DLD1 (cell line): Measurements from ENCODE around the gene SLC12A7.

Experiments
- in situ Hi-C: cut with HindIII; loops from 2 replicates; pipeline ENCODE4 v1.10.0; 2017; ENCODE audit warnings: low sequenced_read_pairs

SLC12A7 gene

DNA sequence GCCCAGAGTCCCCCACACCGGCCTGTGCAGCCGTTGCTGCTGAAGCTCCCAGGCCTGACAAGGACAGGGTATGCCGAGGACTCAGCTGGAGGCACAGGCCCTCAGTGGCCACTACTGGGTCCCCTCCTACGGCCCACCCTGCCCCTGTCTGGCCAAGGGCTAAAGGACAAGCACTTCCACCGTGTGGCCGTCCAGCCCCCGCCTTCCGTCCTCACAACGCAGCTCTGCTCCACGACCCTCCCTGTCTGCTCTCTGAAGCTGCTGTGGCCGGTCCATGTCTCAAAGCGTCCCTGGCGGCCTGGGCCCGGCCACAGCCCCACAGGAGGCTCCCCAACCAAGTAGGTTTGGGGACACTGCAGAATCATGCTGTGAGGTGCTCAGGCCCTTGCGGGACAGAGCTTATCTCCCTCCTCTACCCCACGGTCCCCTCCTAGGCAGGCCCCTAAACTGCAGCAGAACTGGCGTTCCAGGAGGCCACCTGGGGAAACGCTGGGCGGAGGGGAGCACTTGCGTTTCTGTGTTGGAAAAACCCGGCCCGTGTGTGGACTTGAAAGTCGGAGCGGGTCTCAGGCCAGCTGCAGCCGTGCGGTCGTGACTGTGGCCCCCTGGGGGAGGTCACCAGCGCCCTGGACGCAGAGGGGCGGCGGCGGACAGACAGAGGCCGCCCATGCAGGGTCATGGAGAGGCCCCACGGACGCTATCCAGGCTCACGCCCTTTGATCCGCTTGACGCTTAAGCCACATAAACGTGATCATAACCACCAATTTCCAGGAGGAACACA, 57.7 kb downstream of the SLC12A7 start:
- in situ Hi-C loops: no loop called here

DNA sequence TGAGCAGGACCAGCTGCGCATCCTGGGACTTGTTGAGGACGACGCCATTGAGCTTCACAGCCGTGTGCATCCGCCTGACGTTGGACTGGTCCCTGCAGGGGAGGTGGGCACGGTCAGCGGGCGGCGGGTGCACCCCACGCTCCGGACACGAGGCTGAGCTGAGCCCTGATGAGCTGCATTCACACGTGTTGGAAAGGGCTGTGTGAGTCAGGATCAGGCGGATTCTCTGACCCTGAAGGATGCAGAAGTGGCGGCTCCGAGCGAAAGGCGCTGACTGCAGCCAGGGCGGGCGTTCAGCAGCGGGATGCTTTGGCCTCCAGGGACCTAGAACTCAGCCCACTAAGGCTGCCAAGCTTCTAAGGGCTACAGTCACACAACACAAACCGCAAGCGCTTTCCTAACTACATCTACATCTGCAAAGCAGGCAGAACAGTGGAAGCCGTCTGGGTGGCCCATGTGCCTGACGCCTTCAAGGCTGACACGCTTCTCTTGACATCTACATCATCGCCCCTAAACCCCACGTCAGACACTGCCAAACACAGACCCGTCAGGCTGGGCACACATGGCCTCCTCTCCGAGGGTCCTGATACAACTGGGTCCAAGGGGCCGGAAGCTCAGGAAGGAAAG, 58.4 kb downstream of the SLC12A7 start:
- in situ Hi-C loops: no loop called here

DNA sequence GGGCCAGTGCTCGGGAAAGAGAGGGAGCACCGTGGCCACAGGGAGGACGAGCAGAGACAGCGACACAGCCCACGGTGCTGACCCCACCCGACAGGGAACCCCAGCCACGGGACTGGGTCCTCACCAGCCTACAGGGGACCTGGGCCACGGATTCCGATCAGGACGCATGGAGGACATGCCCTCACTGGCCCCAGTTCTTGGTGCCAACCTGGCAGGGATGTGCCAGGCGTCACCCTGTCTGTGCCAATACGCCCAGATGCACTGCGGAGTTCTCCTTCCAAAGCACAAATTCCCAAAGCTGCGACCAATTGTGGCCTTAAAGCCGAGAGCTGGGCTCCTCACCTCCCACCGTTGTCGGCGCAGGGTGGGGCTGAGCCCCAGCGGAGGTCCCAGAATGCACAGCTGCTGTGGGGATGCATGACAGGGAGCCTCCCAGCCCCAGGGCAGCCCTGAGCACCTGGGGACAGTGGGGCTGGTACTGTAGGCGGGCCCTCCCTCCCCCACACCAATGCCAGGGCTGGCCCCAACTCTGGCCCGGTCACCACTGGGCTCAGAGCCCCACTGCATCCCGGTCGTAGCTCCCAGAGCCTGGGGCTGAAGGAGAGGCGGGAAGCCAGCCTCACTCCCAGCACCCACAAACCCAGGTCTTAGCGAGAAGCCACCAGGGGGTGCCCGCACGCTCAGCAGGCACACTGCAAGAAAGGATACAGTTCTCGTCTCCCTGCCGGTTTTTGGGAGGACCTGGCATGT, 59.0 kb downstream of the SLC12A7 start:
- in situ Hi-C loops: no loop called here

DNA sequence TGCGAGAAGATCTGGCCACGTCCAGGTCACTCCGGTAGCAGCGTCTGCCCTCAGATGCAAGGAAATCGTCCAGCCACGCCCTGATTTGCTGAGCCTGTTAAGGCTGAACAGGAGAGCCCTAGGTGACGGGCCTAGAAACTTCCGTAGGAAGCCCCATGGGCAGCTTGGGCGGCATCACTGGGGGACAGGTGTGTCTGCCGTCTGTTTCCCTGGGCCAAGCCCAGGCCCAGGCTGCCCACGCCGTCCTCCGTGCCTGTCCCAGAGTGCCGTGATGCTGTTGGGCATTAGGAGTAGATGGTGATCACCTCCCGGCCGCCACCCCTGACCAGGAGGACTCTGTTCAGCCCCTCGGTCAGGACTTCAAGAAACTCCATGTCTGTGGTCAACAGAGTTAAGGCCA, 59.8 kb downstream of the SLC12A7 start:
- in situ Hi-C loops: no loop called here

DNA sequence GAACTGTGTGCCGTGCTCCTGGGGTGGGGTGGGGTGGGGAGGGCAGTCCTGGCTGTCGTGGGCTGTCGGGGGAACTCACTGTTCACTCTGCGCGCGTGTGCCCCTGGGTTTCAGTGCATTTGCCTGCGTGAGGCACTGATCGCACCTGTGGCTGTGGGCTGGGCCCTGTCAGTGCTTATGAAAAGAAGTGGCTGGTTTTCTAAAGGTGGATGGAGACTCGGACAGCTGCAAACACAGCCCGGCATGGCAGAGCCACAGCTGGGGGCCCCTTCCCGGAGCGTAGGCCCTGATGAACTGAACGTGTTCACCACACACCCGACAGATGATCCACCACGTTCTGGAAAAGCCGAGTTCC, 60.5 kb downstream of the SLC12A7 start:
- in situ Hi-C loops: no loop called here

DNA sequence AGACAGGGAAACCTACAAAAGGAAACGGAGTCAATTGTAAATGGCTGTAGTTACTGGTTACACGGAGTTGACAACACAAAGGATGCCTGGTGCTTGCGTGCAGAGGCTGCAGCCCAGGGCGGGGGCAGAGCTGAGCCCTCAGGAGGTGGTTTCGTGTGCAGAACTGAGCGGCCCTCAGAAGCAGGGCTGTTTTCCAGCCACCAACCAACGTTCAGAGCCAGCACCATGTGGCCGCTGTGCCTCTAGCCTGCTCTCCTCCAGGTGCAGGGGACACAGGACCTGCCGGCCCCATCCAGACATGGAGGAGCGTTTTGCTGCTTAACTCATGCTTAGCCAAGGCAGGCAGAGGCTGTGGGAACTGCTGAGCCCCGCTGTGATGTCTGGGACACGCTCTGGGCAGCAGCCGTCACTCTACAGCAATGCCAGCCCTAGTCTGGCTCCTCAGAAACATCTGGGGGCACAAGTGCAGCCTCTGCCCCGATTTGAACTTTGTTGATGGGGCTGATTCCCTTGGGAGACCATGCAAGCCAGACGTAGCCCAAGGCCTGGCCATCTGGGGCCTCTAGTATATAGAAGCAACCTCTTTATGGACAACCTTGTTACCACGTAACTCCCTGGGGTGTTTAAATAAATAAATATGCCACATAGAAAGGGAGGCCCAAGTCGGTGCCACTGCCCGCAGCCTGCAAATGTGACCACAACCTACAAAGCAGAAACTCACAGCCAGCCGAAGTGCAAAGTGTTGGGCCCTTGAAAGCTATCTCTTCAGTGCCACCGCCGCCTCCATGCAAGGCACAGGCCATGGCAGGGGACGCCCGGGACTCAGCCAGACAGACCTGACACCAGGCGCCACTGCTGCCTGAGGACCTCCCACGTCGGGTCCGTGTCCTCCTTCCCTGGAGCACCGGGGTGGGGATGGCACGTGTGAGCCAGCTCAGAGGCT, 61.2 kb downstream of the SLC12A7 start:
- in situ Hi-C loops: no loop called here

DNA sequence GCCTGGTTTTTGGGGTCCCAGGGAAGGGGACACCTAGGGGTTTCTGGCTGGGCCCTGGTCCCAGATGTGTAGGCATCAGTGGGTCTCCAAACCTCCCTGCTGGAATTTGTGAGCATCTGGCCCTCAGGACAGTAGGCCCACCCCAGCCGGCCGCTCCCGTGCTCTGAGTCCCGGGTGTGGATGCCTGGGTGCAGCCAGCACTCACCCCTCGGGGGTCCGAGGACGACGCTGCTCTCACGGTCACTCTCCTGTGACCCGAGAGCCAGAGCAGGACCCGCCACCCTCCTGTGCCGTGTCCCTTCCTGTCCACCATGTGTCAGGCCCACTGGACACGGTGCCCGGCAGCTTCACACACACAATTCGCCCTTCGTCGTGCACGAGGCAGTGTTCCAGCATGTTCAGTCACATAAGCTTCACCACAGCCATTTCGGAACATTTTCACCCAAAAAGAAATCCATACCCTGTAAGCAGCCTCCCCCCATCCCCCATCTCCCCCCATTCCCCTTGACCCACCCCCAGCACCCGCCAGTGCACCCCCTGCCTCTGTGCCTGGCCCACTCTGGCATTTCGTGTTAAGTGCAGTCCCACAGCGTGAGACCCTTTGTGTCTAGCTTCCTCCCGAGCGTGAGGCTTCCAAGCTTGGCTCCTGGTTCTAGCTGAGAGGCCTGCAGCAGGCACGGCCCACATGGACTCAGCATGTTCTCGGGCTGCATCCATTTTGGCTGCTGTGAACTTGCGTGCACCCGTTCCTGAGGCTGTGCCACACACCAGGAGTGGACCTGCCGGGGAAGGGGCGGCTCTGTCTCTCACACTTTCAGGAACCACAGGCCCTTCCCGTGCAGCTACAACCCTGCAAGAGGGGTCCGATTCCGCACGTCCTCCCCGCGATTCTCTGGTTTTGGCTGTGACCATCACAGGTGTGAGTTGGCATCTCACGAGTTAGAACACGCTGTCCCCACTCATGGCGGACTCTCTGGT, 62.7 kb downstream of the SLC12A7 start:
- in situ Hi-C loops: no loop called here

DNA sequence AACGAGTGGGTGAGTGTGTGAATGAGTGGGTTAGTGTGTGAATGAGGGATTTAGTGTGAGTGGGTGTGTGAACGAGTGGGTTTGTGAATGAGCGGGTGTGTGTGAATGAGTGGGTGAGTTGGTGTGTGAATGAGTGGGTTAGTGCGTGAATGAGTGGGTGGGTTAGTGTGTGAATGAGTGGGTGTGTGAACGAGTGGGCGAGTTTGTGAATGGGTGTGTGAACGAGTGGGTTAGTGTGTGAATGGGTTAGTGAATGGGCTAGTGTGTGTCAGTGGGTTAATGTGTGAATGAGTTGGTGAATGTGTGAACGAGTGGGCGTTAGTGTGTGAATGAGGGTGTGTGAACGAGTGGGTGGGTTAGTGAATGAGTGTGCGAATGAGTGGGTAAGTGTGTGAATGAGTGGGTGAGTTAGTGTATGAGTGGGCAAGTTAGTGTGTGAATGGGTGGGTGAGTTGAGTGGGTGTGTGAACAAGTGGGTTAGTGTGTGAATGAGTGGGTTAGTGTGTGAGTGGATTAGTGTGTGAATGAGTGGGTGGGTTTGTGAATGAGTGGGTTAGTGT, 63.6 kb downstream of the SLC12A7 start:
- in situ Hi-C loops: no loop called here

DNA sequence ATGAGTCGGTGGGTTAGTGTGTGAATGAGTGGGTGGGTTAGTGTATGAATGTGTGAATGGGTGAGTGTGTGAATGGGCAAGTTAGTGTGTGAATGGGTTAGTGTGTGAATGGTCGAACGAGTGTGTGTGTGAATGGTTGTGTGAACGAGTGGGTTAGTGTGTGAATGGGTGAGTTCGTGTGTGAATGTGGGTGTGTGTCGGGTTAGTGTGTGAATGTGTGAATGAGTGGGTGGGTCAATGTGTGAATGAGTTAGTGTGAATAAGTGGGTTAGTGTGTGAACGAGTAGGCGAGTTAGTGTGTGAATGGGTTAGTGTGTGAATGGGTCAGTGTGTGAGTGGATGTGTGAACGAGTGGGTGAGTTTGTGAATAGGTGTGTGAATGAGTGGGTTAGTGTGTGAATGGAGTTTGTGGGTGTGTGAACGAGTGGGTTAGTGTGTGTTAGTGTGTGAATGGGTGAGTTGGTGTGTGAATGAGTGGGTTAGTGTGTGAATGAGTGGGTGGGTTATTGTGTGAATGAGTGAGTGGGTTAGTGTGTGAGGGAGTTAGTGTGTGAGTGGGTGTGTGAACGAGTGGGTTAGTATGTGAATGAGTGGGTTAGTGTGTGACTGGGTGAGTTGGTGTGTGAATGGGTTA, 64.4 kb downstream of the SLC12A7 start:
- in situ Hi-C loops: no loop called here

DNA sequence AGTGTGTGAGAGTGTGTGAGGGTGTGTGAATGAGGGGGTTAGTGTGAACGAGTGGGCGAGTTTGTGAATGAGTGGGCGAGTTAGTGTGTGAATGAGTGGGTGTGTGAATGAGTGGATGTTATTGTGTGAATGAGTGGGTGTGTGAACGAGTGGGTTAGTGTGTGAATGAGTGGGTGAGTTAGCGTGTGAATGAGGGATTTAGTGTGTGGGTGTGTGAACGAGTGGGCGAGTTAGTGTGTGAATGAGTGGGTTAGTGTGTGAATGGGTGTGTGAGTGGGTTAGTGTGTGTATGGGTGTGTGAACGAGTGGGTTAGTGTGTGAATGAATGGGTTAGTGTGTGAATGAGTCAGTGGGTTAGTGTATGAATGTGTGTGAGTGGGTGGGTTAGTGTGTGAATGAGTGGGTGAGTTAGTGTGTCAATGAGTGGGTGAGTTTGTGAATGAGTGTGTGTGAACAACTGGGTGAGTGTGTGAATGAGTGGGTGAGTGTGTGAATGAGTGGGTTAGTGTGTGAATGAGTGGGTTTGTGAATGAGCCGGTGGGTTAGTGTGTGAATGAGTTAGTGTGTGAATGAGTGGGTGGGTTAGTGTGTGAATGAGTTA, 65.8 kb downstream of the SLC12A7 start:
- in situ Hi-C loops: no loop called here

DNA sequence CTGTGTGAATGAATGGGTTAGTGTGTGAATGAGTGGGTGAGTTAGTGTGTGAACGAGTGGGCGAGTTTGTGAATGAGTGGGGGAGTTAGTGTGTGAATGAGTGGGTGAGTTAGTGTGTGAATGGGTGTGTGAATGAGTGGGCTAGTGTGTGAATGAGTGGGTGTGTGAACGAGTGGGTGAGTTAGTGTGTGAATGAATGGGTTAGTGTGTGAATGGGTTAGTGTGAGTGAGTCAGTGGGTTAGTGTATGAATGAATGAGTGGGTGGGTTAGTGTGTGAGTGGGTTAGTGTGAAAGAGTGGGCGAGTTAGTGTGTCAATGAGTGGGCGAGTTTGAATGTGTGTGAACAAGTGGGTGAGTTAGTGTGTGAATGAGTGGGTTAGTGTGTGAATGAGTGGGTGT, 67.7 kb downstream of the SLC12A7 start:
- in situ Hi-C loops: no loop called here

DNA sequence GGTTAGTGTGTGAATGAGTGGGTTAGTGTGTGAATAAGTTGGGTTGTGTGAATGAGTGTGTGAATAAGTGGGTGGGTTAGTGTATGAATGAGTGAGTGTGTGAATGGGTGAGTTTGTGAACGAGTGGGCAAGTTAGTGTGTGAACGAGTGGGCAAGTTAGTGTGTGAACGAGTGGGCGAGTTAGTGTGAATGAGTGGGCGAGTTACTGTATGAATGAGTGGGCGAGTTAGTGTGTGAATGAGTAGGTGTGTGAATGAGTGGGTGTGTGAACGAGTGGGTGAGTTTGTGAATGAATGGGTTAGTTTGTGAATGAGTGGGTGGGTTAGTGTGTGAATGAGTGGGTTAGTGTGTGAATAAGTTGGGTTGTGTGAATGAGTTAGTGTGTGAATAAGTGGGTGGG, 68.5 kb downstream of the SLC12A7 start:
- in situ Hi-C loops: no loop called here

DNA sequence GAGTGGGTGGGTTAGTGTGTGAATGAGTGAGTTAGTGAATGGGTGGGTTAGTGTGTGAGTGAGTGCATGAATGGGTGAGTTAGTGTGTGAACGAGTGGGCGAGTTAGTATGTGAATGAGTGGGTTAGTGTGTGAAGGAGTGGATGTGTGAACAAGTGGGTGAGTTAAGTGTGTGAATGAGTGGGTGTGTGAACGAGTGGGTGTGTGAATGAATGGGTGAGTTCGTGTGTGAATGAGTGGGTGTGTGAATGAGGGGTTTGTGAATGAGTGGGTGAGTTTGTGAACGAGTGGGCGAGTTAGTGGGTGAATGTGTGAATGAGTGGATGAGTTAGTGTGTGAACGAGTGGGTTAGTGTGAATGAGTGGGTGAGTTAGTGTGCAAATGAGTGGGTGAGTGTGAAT, 69.2 kb downstream of the SLC12A7 start:
- in situ Hi-C loops: no loop called here

DNA sequence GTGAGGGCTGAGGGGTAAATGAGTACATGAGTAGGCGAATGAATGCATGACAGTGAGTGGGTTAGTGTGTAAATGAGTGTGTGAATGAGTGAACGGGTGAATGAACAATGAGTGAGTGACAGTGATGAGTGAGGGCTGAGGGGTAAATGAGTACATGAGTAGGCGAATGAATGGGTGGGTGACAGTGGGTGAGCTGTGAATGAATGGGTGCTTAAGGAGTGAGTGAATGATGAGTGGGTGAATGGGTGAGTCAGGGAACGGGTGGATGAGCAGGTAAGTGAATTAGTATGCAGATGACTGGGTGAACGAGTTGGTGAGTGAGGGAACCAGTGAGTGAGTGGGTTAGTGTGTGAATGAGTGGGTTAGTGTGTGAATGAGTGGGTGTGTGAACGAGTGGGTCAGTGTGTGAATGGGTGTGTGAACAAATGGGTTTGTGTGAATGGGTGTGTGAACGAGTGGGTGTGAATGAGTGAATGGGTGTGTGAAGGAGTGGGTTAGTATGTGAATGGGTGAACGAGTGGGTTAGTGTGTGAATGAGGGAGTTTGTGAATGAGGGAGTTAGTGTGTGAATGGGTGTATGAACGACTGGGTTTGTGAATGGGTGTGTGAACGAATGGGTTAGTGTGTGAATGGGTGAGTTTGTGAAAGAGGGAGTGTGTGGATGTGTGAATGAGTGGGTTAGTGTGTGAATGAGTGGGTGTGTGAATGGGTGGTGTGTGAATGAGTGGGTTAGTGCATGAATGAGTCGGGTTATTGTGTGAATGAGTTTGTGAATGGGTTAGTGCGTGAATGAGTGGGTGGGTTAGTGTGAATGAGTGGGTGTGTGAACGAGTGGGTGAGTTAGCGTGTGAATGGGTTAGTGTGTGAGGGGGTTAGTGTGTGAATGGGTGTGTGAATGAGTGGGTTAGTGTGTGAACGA, 70.4 kb downstream of the SLC12A7 start:
- in situ Hi-C loops: no loop called here

DNA sequence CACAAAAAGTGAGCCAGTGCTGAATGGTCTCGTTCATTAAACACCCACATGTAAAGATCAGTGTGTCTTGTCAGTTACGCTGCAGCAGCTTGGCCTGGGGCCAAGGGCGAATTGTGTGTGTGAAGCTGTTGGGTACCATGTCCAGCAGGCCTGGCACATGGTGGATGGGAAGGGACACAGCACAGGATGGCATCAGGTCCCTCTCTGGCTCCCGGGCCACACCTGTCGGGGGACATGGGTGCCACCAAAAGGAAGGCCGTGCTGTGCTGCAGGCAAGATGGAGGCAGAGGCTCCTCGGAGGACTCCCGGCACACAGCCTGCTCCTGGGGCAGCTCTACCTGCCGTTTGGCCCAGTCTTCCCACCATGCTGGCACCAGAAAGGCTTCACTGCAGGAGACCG, 71.3 kb downstream of the SLC12A7 start:
- in situ Hi-C loops: no loop called here

DNA sequence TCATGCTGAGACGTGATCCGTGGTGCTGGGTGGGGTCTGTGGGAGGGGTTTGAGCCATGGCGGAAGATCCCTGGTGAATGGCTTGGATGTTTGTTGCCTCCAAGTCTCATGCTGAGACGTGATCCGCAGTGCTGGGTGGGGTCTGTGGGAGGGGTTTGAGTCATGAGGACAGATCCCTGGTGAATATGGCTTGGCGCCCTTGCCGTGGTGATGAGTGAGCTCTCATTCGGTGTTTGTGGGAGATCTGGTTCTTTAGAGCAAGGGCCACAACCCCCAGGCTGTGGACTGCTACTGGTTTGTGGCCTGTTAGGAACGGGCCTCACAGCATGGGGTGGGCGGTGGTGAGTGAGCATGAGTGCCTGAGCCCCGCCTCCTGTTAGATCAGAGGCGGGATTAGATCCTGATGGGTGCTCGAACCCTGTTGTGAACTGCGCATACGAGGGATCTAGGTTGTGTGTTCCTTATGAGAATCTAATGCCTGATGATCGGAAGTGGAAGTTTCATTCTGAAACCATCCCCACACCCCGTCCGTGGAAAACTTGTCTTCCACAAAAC, 72.1 kb downstream of the SLC12A7 start:
- in situ Hi-C loops: no loop called here

DNA sequence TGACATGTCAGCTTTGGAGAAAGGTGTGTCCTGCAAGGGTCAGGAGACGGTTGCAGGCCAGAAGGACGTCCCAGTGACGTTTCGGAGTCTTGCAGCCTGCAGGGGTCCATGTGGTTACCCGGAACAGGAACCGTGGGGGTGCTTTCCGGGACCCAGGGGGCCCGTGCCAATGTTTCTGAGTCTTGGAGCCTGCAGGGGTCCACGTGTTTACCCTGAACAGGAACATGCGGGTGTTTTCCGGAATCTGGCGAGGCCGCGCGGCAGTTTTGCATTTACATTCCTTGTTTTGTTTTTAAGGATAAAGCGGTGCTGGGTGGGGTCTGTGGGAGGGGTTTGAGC, 72.7 kb downstream of the SLC12A7 start:
- in situ Hi-C loops: no loop called here
